Choroid plexus epithelial cell (primary cell): ENCODE measurements around the gene SNAPC3.

Source experiments
- DNase-seq: peaks from one replicate; pipeline ENCODE4 v3.0.0-alpha.2; 2010; ENCODE audit warnings: low read depth
- H3K4me3 ChIP-seq: 2 replicates; pipeline ENCODE4 v1.5.1; 2011; ENCODE audit warnings: low read depth, mild to moderate bottlenecking, control low read depth, low read length, moderate library complexity
- CTCF ChIP-seq: conservative IDR thresholded peaks from 2 replicates; pipeline ENCODE4 v1.5.1; 2011; ENCODE audit warnings: low read depth, mild to moderate bottlenecking, control low read depth, inconsistent platforms, low read length, moderate library complexity

SNAPC3 gene

DNA sequence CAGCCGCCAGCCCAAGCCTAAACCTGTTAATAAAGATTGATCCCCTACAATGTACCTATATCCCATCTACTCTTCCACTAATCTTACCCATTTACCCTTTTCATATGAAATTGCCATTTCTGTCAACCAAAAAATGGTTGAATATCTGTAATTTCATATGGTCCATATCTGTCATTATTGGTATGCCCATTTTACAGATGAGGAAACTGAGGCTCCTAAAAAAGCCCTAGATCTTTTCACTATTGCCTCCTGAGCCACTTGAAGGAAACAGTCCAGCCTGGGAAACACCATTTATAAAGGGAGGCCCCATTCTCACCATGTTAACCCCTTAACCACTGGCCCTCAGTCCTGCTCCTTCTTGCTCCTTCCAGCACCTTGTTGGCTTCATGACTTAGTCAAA, 41.2 kb upstream of the SNAPC3 start:
- DNase-seq: no peak
- H3K4me3 ChIP-seq: no peak overlapping the region
- TF ChIP-seq CTCF: no peak

- H3K4me3 ChIP-seq: no peak overlapping the region
- TF ChIP-seq CTCF: no peak
- DNase-seq: no peak
These were observed 36.2 kb upstream of the SNAPC3 start for GRCh38 chr9:15386465-15386864.

DNA sequence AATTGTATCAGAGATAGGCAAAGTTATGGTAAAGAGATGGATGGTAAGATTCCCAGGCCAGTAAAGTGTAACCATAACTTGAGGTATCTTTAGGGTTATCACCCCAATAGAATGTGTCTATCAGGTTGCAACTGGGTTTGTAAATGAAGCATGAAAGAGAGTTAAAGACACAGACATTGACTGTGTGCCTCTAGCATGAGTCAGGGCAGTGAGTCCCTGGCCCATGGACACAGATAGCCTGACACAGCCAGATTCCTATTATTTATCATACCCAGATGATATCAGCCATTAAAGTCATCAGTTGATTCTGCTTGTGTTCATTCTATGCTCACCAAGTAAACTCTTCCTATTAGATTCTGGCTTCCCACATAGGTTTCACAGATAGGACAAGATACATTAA, 33.5 kb upstream of the SNAPC3 start:
- no peak for TF ChIP-seq CTCF
- no peak overlapping the region for H3K4me3 ChIP-seq
- DNase-seq: no peak

GRCh38 chr9:15389631-15390030, 33.0 kb upstream of the SNAPC3 start:
- DNase-seq: no peak
- H3K4me3 ChIP-seq: no peak overlapping the region
- TF ChIP-seq CTCF: no peak

GRCh38 chr9:15390201-15390600, 32.5 kb upstream of the SNAPC3 start:
- no peak for TF ChIP-seq CTCF
- DNase-seq: no peak
- no peak overlapping the region for H3K4me3 ChIP-seq

DNA sequence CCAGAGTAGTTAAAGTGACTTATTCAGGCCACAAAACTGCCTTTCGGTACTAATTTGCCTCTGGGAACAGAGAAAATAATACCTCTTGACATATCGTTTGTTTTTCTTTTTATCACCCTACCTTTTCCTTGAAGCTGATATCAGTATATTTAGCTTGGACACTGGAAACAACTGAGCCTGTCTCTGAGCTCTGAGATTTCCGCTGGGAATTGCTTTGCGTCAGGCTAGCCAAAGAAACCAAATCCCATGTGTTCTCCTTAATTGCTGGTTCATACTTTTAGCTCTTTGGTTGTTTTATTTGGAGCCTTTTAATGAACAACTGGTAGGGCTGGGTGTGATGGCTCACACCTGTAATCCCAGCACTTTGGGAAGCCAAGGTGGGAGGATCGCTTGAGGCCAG, 30.3 kb upstream of the SNAPC3 start:
- DNase-seq: no peak
- no peak overlapping the region for H3K4me3 ChIP-seq
- no peak for TF ChIP-seq CTCF

- TF ChIP-seq CTCF: no peak
- peak; percentile 86 for DNase-seq
- H3K4me3 ChIP-seq: no peak overlapping the region
These were observed 22.3 kb upstream of the SNAPC3 start for GRCh38 chr9:15400281-15400941.
